GM10847 (cell line): ENCODE results near the gene SPEM3.
"Not testable (repeated sequence)": the region's sequence is repeated elsewhere in the genome, so short reads cannot be mapped to it uniquely, and the experiment has no call there.

Experiments
- POLR2A ChIP-seq: IDR thresholded peaks from 2 replicates; pipeline ENCODE4 v1.6.1; 2011; ENCODE audit not compliant: insufficient read length; ENCODE audit errors: extremely low read depth

The SPEM3 gene

GRCh38 chr17:7467498-7467897 lies 38.8 kb downstream of the SPEM3 start:
- no peak for TF ChIP-seq POLR2A

- no peak for TF ChIP-seq POLR2A
Measured at GRCh38 chr17:7468290-7468689, 39.6 kb downstream of the SPEM3 start.

- TF ChIP-seq POLR2A: no peak
Measured at GRCh38 chr17:7468804-7469389, 40.2 kb downstream of the SPEM3 start.

- no peak for TF ChIP-seq POLR2A
Measured at GRCh38 chr17:7471729-7472128, 43.1 kb downstream of the SPEM3 start.

GRCh38 chr17:7475764-7476422 lies 47.2 kb downstream of the SPEM3 start:
- TF ChIP-seq POLR2A: no peak

GRCh38 chr17:7476494-7476893 lies 47.8 kb downstream of the SPEM3 start:
- no peak for TF ChIP-seq POLR2A

GRCh38 chr17:7476951-7477350 lies 48.3 kb downstream of the SPEM3 start:
- TF ChIP-seq POLR2A: no peak

- TF ChIP-seq POLR2A: no peak
Measured at GRCh38 chr17:7477392-7478275, 49.0 kb downstream of the SPEM3 start.

GRCh38 chr17:7478276-7479212 lies 49.9 kb downstream of the SPEM3 start:
- no peak for TF ChIP-seq POLR2A

GRCh38 chr17:7479213-7480088 lies 50.8 kb downstream of the SPEM3 start, which contains the start of gene ZBTB4:
Gene ZBTB4 (minus strand): TSS chr17:7479631. CDS start chr17:7466801, 12,830 bp downstream.
- TF ChIP-seq POLR2A: peak; percentile 24

- TF ChIP-seq POLR2A: no peak
Measured at GRCh38 chr17:7480089-7480384, 51.4 kb downstream of the SPEM3 start.

- not testable (repeated sequence) for TF ChIP-seq POLR2A
Measured at GRCh38 chr17:7481275-7481674, 52.6 kb downstream of the SPEM3 start, which contains the start of gene SLC35G6. Gene SLC35G6 (plus strand): TSS chr17:7481446. CDS start chr17:7481517, 71 bp downstream.
